Stimulated activated CD8-positive, alpha-beta memory T cell treated with anti-CD3 and anti-CD28 coated beads, Interleukin-15, amount 100 ng/mL, for 24 hours (primary cell): ENCODE data around the gene FKBP14.
"Not testable (repeated sequence)": the region's sequence is repeated elsewhere in the genome, so short reads cannot be mapped to it uniquely, and the experiment has no call there.

Experiments used
- DNase-seq: peaks from one replicate; pipeline ENCODE4 v3.0.0-alpha.2; 2020; ENCODE audit warnings: low read depth

Gene FKBP14, protein sequence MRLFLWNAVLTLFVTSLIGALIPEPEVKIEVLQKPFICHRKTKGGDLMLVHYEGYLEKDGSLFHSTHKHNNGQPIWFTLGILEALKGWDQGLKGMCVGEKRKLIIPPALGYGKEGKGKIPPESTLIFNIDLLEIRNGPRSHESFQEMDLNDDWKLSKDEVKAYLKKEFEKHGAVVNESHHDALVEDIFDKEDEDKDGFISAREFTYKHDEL

DNA sequence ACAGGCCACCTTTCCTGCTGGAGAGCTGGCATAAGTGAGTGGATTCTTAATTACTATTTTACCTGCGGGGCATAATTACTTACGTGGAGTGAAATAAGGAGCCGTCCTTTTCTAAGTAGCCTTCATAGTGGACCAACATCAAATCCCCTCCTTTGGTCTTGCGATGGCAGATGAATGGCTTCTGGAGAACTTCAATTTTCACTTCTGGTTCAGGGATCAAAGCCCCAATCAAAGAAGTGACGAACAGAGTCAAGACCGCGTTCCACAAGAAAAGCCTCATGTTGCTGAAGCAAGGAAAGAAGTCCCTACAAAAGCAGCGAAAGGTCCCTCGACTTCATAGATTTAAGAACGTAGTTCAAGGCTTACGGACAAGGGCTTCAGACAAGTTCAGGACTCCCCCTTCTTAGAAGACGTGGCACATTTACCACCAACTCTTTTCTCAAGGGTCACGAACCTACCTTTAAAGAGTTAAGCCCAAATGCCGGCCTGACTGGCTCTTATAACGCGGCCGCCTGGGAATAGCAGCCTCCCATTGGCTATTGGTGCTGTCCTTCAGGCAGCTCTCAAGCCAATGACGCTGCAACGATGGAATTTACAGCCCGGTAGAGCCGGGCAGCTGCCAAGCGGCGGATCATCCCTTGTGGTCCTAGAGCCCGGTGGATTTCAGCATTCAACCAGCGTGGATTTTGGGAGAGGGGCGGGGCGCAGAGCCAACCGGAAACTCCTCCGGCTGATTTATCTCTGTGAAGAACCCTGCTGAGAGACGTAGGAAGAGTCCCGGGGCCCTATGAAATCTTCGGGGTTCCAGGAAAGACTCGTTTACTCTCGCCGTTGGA lies at the start of gene FKBP14:
FKBP14 (minus strand) TSS at position 474 of the 836 bp plus-strand sequence; CDS start at position 280, 194 bp downstream.
- DNase-seq, result peak; percentile 66

DNA sequence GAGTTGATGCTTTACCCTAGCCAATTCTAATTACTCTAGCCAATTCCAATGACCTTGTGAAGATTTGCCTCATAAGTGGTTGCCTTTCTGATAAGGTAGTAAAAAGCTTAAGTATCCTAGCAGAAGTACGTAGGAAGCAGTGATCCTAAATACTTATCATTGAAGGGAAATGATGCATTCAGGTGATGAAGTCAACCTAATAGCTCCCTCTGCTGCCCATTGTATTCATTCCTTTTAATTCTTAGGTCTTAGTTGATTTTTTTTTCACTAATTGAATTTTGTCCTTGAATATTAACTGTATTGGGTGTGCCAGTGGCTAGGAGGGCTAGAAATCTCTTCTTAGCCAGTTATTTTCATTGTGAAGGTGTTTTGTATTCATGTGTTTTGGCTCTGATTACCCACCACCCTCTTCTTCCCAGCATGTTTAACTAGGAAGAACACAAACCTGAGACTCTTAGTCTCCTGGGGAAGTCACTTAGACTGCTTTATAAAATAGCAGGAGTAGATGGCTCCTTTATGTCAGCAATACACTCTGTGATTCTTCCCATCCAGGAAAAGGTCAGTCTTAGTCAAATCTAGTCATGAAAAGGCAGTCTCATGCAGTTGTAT lies 48.0 kb upstream of the FKBP14 start:
- DNase-seq, result no peak

DNA sequence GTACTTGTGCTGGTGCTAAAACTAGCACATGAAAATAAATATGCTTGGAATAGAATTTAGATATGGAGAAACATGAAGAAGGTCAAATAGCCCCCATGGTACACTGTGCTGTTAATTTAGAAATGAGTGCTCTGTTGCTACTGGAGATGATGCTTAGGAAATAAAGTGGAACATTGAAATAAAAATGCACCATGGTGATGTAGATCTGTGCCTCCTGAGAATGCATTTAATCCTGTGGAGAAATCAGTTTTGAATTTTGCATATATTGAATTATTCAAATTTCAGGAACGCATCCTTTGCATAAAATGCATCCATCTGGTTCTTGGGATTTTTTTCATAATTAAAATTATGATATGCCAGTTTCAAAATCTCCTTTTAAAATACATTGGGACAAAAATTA lies 46.2 kb upstream of the FKBP14 start:
- no peak for DNase-seq

DNA sequence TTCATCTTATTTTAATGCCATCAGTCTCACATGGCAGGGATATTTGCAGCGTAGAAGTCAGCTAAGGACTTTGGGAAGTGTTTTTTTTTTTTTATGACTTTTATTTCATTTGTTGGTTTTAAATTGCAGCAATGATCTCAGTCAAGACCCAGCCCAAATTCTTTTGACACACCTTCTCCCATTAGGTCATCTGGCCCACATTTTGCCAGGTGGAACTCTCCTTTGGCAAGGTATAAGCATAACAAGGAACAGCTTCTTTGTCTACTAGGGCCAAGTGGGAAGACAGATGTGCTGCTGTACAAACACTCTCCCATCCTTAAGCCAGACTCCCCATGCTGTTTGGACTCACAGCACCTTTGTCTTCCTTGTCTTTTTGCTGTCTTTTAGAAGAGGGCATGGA lies 43.5 kb upstream of the FKBP14 start:
- DNase-seq, result no peak

DNA sequence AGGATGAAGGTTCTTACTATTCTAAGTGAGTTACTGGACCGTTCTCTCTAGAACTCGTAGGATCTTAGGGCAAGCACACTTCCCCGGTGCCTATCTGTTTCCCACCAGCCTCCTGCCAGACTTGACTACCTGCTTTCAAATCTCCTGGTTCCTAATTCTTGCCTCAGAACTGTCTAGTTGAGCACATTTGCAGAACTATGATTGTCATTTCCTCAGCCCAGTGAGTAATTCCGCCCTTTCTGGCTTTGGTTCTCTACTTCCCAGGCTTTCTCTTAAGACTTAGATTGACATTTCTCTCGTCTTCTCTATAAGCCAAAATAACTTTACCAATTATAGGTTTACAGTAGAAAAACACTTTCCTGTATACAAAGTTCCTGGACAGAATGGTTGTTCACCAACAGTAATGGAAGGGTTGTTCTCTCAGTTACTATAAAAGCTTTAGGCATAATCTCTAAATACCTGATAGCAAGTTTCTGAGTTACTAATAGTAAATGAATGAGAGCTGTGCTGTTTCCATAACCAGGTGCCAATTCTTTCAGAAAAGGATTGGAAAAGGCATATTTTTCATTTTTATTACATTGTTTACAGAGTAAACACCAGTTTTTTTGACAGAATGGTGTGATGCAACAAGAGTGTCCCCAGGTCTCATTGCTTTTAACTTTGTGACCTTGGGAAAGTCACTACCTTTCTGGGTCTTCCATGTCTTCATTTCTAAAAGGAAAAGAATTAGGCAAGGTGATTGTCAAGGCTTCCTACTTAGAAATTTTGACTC lies 42.8 kb upstream of the FKBP14 start:
- no peak for DNase-seq

DNA sequence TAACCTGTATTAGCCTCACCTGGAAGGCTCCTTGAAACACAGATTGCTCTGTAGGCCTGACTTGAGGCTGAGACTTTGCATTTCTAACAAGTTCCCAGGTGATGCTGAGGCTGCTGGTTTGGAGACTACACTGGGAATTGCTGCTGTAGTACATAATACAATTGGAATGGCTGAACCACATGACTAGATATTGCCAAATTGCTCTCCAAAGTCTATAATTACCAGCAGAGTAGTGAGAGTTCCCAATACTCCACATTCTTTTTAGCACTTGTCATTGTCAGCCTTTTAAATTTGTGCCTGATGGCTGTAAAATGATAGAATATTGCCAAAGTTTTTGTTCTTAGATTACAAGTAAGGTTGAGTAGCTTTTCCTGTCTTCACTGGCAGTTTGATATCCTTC lies 41.6 kb upstream of the FKBP14 start:
- DNase-seq, result no peak

DNA sequence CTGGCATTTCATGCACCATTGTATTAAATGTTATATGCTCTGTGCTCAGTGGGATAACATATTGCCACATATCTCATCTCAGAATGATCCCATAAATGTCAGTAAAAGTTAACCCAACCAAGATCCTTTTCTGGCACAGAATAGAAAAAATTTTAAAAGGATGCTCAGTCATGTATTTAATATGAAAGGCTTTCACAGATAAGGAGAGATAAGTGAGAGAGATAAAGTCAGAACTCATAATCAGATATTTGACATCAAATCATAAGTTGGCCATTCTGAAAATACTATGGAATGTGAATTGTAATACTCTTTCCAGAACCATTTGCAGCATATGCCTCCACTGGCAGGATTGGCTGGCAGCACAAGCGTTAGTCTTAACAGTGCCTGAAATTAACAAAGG lies 40.2 kb upstream of the FKBP14 start:
- DNase-seq, result no peak

DNA sequence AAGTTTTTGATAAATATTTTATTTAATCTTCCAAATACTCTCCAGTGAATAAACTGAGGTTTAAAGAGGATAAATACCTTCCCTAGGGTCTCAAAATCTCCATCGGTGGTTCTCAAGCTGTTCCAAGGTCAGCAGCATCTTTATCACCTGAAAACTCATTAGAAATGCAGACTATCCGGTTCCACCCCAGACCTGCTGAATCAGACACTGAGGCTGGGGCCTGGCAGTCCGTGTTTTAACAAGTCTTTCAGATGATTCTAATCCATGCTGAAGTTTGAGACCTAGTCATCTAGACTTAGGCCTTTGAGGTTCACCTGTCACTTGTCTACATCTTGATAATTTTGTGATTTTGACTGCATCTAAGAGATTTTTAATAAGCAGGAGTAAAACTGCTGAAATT lies 39.2 kb upstream of the FKBP14 start:
- no peak for DNase-seq

DNA sequence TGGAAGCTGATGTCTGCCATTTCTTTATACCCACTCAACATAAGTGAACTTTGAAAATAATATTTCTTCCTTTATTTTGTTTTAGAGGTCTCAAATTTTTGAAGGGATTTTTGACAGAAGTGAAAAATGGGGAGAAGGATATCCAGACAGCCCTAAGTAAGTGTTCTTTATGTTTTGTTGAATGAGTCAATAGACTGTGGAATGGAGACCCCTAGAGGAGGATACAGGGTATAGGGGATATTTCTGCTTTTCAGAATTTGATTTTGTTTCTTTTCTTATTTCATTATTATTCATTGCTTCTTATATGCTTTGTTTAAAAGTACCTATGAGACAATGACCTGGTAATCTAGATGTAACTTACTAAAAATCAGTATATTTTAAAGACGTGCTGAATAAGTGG lies 36.1 kb upstream of the FKBP14 start:
- no peak for DNase-seq

DNA sequence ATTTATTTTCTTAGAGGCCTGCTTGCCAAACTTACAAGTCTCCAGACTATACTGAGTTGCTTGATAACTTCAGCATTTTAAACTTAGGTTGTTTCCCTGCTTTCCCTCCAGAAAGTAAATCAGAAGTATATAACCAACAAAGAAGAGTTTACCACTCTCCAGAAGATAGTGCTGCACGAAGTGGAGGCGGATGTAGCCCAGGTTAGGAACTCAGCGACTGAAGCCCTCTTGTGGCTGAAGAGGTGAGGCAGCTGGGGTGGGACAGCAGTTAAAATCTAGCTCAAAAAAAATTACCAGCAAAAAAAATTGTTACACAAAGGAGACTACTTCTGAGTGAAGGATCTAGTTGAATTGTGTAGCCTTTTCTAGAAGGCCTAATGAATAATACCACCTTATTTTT lies 35.3 kb upstream of the FKBP14 start:
- DNase-seq, result not testable (repeated sequence)

DNA sequence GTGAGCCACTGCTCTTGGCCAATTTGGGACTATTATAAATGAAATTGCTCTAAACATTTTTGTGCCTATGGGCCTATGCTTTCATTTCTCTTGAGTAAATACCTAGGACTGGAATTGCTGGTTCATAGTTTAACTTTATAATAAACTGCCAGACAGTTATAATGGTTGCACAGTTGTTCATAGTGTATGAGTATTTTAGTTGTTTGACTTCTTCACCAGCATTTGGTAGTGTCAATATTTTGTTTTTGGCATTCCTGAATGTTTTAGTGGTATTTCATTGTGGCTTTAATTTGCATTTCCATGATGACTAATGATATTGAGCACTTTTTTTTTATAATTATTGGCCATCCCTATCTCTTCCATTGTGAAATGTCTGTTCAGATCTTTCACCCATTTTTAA lies 31.2 kb upstream of the FKBP14 start:
- DNase-seq, result no peak

DNA sequence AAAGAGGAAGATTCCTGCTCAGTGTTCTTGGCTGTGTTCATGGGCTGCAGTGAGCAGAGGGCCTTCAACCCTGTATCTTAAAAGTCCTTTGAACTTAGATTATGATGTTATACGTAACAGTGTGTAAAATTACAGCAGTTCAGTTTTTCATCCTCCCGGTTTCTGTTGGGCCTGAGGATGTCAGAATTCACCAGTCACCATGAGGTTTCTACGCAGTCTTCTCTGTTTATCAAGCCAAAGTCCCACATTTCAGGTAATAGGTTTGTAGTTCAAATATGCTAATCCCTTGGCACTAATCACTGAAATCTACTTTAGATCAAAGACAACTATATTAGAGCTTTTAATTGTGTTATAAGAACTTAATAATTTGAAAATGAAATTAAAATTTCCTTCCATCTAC lies 26.6 kb upstream of the FKBP14 start:
- DNase-seq, result no peak

DNA sequence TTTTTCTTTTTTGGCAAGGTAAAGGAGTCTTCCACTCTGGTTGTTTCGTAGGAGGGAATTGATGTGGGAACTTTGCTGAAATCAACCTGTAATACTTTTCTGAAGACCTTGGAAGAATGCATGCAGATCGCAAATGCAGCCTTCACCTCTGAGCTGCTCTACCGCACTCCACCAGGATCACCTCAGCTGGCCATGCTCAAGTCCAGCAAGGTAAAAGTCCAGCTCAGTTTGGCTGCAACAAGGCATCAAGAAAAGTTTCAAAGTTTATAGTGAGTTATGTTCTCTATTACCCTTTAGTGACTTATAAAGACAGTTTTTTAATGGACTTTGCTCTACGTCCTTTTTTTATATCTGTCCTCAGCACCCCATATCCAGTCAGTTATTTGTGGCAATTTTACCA lies 22.7 kb upstream of the FKBP14 start:
- no peak for DNase-seq

DNA sequence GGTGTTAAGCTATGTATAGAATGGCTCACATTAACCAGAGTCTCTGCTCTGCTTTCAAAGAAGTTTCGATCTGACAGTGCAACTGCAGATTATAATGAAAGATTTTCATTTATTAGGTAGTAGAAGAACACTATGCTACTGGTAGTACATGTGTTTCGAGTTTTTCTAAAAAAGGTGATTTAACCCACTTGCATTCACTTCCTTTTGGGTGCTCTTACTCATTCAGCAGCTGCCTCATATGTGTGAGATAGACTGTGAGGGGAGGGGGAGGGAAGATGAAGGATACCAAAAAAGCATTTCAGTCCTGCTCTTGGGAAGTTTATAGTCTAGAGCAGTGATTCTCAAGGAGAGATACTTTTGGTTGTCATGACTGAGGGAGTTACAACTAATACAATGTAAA lies 22.1 kb upstream of the FKBP14 start:
- no peak for DNase-seq

DNA sequence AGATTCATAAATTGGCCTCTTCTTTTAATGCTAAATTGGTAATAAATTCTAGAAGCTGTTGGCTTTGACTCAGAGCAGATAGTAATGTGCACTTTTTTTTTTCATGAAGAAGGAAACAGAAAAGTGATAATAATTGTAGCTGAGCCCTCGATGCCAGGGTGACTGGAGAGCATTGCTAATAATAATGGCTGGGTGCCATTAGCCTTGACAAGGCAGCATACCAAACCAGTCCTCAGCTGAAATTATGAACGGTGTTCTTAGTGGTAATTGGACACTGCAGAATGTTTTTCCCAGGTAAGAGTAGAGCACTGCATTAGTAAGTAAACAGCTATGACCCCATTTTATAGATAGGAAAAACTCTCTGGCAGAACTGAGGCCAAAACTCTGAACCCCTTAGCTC lies 20.6 kb upstream of the FKBP14 start:
- no peak for DNase-seq

DNA sequence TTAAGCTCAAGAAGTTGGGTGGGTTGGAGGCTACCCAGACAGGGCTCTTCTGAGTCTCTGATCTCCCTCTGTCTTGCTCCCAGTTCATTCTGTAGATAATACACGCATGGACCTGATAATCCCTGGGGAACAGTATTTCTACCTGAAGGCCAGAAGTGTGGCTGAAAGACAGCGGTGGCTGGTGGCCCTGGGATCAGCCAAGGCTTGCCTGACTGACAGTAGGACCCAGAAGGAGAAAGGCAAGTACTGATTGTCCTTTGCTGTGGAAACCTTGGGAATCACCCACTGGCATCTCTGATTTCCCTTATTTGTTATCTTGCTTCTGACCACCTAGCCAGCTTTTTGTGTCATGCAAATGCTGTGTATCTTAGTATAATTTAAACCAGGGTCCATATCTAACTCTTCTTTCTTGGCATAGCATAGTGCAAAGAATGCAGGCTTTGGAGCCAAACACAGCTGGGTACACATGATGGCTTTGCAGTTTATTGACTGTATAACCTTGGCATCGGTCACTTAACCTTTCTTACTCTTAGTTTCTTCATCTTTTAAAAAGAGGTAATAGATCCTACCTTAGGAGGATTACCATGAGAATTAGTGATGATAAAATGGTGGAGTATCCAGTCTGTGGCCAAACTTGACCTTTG lies 19.7 kb upstream of the FKBP14 start:
- no peak for DNase-seq

DNA sequence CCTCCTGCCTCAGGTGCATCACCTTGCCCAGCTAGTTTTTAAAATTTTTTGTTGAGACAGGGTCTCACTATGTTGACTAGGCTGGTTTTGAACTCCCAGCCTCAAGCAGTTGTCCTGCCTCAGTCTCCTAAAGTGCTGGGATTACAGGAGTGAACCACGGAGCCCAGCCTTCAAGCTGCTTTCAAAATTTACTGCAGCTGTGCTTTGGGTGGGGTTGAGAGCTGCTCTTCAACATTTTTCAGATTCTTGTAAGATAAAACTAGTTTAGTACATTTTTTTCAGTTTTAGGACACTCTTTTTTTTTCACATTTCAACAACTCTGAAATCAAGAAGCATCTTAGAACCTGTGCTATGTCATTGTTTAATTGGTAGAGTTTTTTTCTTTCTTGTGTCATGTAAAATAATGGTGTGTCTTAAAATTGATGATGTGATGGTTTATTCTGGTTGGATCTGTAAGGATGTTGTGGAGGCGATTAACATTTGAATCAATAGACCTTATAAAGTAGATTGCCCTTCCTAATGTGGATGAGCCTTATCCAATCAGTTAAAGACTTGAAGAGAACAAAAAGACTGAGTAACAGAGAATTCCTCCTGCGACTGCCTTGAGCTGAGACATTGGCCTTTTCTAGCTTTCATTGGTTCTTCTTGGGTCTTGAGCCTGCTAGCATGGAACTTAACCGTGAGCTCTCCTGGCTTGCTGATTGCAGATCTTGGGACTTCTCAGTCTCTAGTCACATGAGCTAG lies 15.2 kb upstream of the FKBP14 start:
- no peak for DNase-seq

DNA sequence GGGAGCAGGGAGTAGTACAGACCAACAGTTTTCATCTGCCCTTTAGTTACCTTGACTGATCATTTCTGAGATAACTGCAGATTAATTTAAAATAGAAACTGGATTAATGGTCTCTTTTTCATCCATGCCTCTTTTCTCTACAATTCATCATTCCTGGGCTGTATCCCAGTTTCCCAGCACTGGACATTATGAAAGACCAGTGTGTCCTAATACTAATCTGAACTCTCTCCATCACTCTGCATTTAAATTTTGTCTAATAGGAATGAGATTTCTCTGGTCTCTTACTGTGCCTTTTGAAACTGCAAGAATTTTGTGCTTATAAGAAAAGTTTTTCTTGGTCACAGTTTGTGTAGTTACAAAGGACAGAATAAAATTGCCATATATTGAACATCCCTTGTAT lies 14.4 kb upstream of the FKBP14 start:
- no peak for DNase-seq

DNA sequence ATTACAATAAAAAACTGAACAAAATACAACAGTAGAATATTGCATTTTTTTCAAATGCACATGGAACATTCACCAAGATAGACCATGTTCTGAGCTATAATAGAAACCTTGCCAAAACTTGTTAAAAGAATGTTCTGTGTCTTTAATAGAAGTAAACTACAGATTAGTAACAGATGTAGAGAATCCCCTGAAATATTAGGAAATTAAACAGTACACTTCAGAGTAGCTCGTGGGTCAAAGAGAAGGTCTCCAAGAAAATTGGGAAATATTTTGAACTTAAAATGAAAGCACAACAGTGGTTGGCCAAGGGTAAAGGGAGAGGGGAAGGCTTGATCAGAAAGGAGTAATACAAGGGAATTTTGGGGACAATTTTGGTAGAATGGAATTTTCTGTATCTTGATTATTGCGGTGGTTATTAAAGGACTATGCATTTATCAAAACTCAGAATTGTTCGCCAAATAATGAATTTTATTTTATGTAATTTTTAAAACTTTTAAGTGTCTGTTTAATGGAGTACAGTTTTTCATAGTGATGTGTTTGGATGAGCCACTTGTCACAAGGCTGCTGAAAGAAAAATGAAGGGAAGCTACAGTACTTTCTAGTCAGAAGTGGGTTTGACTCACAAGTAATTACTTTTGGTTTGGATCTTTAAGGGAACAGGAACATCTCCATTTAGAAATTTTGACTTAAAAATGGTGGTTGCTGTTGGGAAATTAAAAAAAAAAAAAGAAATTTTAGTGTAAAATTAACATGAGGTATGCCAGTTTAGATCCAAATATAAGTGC lies 11.9 kb upstream of the FKBP14 start:
- DNase-seq, result no peak

DNA sequence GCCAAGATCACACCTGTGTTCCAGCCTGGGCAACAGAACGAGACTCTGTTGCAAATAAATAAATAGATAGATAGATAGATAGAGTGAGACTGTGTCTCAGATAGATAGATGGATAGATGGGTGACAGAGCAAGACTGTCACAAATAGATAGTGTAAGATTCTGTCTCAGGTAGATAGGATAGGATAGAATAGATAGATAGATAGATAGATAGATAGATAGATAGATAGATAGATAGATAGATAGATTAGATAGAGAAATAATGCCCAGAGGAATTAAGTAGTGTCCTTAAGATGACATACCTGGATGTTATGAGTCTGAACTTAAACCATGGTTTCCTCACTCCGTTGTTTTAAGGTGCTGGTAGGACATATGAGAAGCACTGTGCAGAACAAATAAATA lies 9.7 kb upstream of the FKBP14 start:
- no peak for DNase-seq

DNA sequence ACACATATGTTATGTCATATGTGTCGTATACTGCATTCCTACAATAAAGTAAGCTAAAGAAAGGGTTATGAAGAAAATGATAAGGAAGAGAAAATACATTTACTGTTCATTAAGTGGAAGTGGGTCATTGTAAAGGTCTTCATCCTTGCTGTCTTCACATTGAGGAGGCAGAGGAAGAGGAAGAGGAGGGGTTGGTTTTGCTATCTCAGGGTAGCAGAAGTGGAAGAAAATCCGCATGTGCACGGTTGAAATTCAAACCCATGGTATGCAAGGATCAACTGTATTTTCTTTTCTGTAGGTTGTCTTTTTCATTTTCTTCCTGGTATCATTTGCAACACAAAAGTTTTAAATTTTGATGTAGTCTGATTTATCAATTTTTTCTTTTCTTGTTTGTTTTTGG lies 8.0 kb upstream of the FKBP14 start:
- DNase-seq, result no peak
